ENCODE measurements around the gene FLOT2. TPM values are rescaled to one million over a fixed set of nuclear protein-coding genes. Genes with fewer than 3 reads are reported as not detected.
A peak's percentile ranks its signal among the peaks of the same experiment; 100 is the strongest.

Gene FLOT2
- total RNA-seq, 4 donors from 2014 or later: 44.8 to 81.8 (median 65.2) TPM

DNA sequence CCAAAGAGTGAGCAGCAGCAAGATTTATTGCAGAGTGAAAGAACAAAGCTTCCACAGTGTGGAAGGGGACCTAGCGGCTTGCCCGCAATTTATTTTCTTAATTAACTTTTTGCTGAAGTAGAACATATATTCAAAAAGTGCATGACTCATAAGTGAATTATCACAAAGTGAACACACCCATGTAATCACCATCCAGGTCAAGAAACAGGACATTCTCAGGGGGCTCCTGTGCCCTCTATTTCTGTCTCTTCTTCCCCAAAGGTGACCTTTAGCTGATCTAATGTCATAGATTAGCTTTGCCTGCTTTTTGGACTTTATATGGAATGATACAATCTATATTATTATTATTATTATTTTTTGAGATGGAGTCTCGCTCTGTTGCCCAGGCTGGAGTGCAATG is 22.8 kb downstream of the FLOT2 start:
- intact Hi-C loops (cut with DNase I): no loop called here
- TF ChIP-seq POLR2A (IDR thresholded peaks at IDR 0.05) (no peak), CTCF (IDR thresholded peaks at IDR 0.05) (no peak)
- 82 to 90% methylated on average over 3 of the region's 3 CpGs for WGBS, 2 donors
- H3K36me3 ChIP-seq: peaks cover 1 to 24% (median 13%) of the 10 kb centered on the region in 3 donors
- H3K4me3 ChIP-seq: no peak overlapping the region
- H3K27ac ChIP-seq: no peak overlapping the region
- H3K9me3 ChIP-seq: no peaks in the 10 kb centered on the region
- H3K27me3 ChIP-seq: no peaks in the 10 kb centered on the region
- H3K4me1 ChIP-seq: peaks cover 0 to 26% (median 0%) of the 10 kb centered on the region in 3 donors
- no peak for DNase-seq

- H3K36me3 ChIP-seq: peaks cover 0 to 15% (median 5%) of the 10 kb centered on the region in 3 donors
- H3K4me1 ChIP-seq: peaks cover 0 to 26% (median 0%) of the 10 kb centered on the region in 3 donors
- no peak for TF ChIP-seq POLR2A (IDR thresholded peaks at IDR 0.05)
- TF ChIP-seq CTCF (IDR thresholded peaks at IDR 0.05): no peak
- intact Hi-C loops (cut with DNase I): no loop called here
- no peaks in the 10 kb centered on the region for H3K27me3 ChIP-seq
- no peaks in the 10 kb centered on the region for H3K9me3 ChIP-seq
- H3K4me3 ChIP-seq: no peak overlapping the region
- 87 to 91% methylated on average over 7 of the region's 7 CpGs for WGBS, 2 donors
- no peak for DNase-seq
- H3K27ac ChIP-seq: no peak overlapping the region
These were observed 23.7 kb downstream of the FLOT2 start for GRCh38 chr17:28873839-28874238.

GRCh38 chr17:28871056-28871579 is 26.4 kb downstream of the FLOT2 start:
- Histone ChIP-seq H3K9me3 (no peaks in the 10 kb centered on the region), H3K27ac (peak overlapping the region in 1 of 4 donors; percentile 3), H3K36me3 (no peaks in the 10 kb centered on the region), H3K4me3 (no peak overlapping the region), H3K4me1 (peaks cover 0 to 31% (median 0%) of the 10 kb centered on the region in 3 donors), H3K27me3 (no peaks in the 10 kb centered on the region)
- DNase-seq: no peak
- WGBS, 2 donors: 77 to 86% methylated on average over 1 to 4 of the region's 6 CpGs
- TF ChIP-seq CTCF (IDR thresholded peaks at IDR 0.05) (no peak), POLR2A (IDR thresholded peaks at IDR 0.05) (no peak)
- intact Hi-C loops (cut with DNase I): no loop called here

GRCh38 chr17:28867276-28867675 is 30.3 kb downstream of the FLOT2 start:
- Histone ChIP-seq H3K27ac (no peak overlapping the region), H3K36me3 (no peaks in the 10 kb centered on the region), H3K4me1 (peaks cover 0 to 22% (median 0%) of the 10 kb centered on the region in 3 donors), H3K27me3 (no peaks in the 10 kb centered on the region), H3K9me3 (no peaks in the 10 kb centered on the region), H3K4me3 (no peak overlapping the region)
- intact Hi-C loops (cut with DNase I): no loop called here
- TF ChIP-seq POLR2A (IDR thresholded peaks at IDR 0.05): no peak
- no peak for TF ChIP-seq CTCF (IDR thresholded peaks at IDR 0.05)
- WGBS, 2 donors: 90% methylated on average over 6 to 7 of the region's 7 CpGs
- no peak for DNase-seq

GRCh38 chr17:28865946-28866752 is 31.4 kb downstream of the FLOT2 start:
- no peak for DNase-seq
- Histone ChIP-seq H3K4me3 (no peak overlapping the region), H3K36me3 (peaks cover 0 to 7% (median 0%) of the 10 kb centered on the region in 3 donors), H3K27me3 (no peaks in the 10 kb centered on the region), H3K9me3 (no peaks in the 10 kb centered on the region), H3K27ac (no peak overlapping the region), H3K4me1 (peaks cover 0 to 19% (median 0%) of the 10 kb centered on the region in 3 donors)
- TF ChIP-seq POLR2A (IDR thresholded peaks at IDR 0.05): no peak
- TF ChIP-seq CTCF (IDR thresholded peaks at IDR 0.05): no peak
- intact Hi-C loops (cut with DNase I): no loop called here
- 81 to 82% methylated on average over 12 of the region's 13 CpGs for WGBS, 2 donors

Data from esophagus squamous epithelium (tissue), 5 donors.